HepG2 (cell line): ENCODE data around the gene BLID.

ENCODE experiments used
- CTCF ChIP-seq: sonication (generic); formaldehyde crosslinking; IDR thresholded peaks from 2 replicates; pipeline ENCODE4 v1.5.0; 2020; ENCODE audit warnings: mild to moderate bottlenecking, missing genetic modification reagents, moderate library complexity
- EP300 ChIP-seq, 3 experiments: sonication (generic) in 1 of 3; formaldehyde crosslinking in 1 of 3; IDR thresholded peaks; 2 replicates each; pipeline versions ENCODE4 v1.5.1 to v1.6.1; 2011 to 2020; ENCODE audit warnings: low read depth in 2 of 3, low read length in 2 of 3, borderline replicate concordance in 1 of 3, improper control_type of control experiment in 1 of 3, mild to moderate bottlenecking in 1 of 3, missing genetic modification reagents in 1 of 3, moderate library complexity in 1 of 3
- ETV6 ChIP-seq: sonication (generic); formaldehyde crosslinking; conservative IDR thresholded peaks from 2 replicates; pipeline ENCODE4 v1.4.0; 2020; ENCODE audit warnings: missing genetic modification reagents
- PAX8 ChIP-seq: sonication (generic); formaldehyde crosslinking; IDR thresholded peaks from 2 replicates; pipeline ENCODE4 v1.8.0; 2022; ENCODE audit warnings: mild to moderate bottlenecking, missing genetic modification reagents, borderline replicate concordance
- POGZ ChIP-seq: sonication (generic); formaldehyde crosslinking; IDR thresholded peaks from 2 replicates; pipeline ENCODE4 v1.4.0; 2020; ENCODE audit warnings: mild to moderate bottlenecking, missing genetic modification reagents
- SRF ChIP-seq: IDR thresholded peaks from 2 replicates; pipeline ENCODE4 v1.6.1; 2011; ENCODE audit warnings: mild to moderate bottlenecking, low read depth, low read length, moderate library complexity
- TBL1XR1 ChIP-seq: fragments of 150-350 bp; IDR thresholded peaks from 2 replicates; pipeline ENCODE4 v1.6.1; 2014; ENCODE audit warnings: borderline replicate concordance, low read length; ENCODE audit not compliant: partially characterized antibody
- ZNF431 ChIP-seq: sonication (generic); formaldehyde crosslinking; IDR thresholded peaks from 2 replicates; pipeline ENCODE4 v1.9.0; 2022; ENCODE audit warnings: missing genetic modification reagents, low read depth, mild to moderate bottlenecking, borderline replicate concordance
- ZNF549 ChIP-seq: sonication (generic); formaldehyde crosslinking; IDR thresholded peaks from 2 replicates; pipeline ENCODE4 v1.5.0; 2020; ENCODE audit warnings: missing genetic modification reagents
- ZNF777 ChIP-seq: sonication (generic); formaldehyde crosslinking; IDR thresholded peaks from 2 replicates; pipeline ENCODE4 v1.4.0; 2020; ENCODE audit warnings: missing genetic modification reagents
- TF ChIP-seq, protein P1 (sequence below): sonication (generic); formaldehyde crosslinking; IDR thresholded peaks from 2 replicates; pipeline ENCODE4 v1.4.0; 2020; ENCODE audit warnings: missing genetic modification reagents
- TF ChIP-seq, protein P2 (sequence below): sonication (generic); formaldehyde crosslinking; IDR thresholded peaks from 2 replicates; pipeline ENCODE4 v1.5.0; 2020; ENCODE audit warnings: missing genetic modification reagents

DNA sequence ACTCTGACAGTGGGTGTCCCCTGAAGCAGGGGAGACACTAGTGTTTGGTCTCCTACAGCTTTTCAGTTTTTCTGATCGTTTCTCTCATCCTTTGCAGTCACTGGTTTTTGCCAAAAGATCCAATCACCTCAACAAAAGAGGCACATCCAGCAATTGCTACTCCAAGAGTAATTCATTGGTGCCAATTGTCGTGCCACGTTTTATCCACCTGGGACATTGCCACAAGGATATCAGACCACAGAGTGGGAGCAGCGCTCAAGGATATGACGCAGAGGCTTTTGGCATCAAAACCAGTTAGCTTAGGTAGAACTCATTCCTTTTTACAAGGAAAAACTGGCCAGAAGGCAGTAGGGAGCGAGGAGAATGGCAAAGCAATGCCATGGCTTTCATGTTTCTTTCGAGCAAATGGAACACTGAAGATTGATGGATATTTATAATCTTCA, 40.9 kb upstream of the BLID start:
- TF ChIP-seq, protein P1, sequence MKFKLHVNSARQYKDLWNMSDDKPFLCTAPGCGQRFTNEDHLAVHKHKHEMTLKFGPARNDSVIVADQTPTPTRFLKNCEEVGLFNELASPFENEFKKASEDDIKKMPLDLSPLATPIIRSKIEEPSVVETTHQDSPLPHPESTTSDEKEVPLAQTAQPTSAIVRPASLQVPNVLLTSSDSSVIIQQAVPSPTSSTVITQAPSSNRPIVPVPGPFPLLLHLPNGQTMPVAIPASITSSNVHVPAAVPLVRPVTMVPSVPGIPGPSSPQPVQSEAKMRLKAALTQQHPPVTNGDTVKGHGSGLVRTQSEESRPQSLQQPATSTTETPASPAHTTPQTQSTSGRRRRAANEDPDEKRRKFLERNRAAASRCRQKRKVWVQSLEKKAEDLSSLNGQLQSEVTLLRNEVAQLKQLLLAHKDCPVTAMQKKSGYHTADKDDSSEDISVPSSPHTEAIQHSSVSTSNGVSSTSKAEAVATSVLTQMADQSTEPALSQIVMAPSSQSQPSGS (CRISPR knock-in tag) = no peak
- TF ChIP-seq TBL1XR1 (no peak), EP300 (IDR thresholded peaks at IDR 0.05; ENCODE audit: low read depth in 2 of 2, low read length in 2 of 2) (no peak), EP300 (CRISPR knock-in tag; IDR thresholded peaks at IDR 0.05; ENCODE audit: borderline replicate concordance) (no peak), PAX8 (CRISPR knock-in tag) (no peak), ZNF549 (CRISPR knock-in tag) (no peak), CTCF (CRISPR knock-in tag) (no peak), POGZ (CRISPR knock-in tag) (no peak), ETV6 (CRISPR knock-in tag) (no peak), ZNF777 (CRISPR knock-in tag) (no peak), ZNF431 (no peak), SRF (no peak)
- TF ChIP-seq, protein P2, sequence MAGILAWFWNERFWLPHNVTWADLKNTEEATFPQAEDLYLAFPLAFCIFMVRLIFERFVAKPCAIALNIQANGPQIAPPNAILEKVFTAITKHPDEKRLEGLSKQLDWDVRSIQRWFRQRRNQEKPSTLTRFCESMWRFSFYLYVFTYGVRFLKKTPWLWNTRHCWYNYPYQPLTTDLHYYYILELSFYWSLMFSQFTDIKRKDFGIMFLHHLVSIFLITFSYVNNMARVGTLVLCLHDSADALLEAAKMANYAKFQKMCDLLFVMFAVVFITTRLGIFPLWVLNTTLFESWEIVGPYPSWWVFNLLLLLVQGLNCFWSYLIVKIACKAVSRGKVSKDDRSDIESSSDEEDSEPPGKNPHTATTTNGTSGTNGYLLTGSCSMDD (CRISPR knock-in tag) = no peak
